HL-60 (cell line): ENCODE data around the gene COLEC12.

Source experiments
- POLR2AphosphoS5 ChIP-seq: IDR thresholded peaks from 2 replicates; pipeline ENCODE4 v1.6.1; 2012; ENCODE audit warnings: low read depth
- TF ChIP-seq, protein P1 (sequence below): IDR thresholded peaks from one replicate; pipeline ENCODE4 v1.5.1; 2011; ENCODE audit warnings: low read length, control low read depth, inconsistent platforms; ENCODE audit not compliant: insufficient read depth
- TF ChIP-seq, protein P2 (sequence below): IDR thresholded peaks from 2 replicates; pipeline ENCODE4 v1.6.1; 2012; ENCODE audit warnings: low read depth; ENCODE audit not compliant: insufficient replicate concordance

DNA sequence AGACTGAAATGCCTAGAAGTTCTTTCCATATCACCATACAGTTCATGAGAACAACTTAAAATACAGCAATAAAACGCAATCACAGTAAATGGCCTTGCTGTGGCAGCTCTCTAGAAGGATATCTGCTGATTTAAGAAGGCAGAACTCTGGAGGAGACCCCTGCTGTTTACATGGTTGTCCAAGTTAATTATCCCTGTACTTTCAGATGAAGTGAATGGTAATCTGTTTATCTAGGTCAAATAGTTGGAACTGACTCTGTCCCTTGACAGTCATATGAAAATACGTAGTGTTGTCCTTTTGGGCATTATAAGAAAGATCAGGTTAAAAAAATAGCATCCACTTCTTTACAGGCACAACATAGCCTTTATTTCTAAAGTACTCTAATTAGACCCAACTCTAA, 115.6 kb downstream of the COLEC12 start:
- TF ChIP-seq, protein P1, sequence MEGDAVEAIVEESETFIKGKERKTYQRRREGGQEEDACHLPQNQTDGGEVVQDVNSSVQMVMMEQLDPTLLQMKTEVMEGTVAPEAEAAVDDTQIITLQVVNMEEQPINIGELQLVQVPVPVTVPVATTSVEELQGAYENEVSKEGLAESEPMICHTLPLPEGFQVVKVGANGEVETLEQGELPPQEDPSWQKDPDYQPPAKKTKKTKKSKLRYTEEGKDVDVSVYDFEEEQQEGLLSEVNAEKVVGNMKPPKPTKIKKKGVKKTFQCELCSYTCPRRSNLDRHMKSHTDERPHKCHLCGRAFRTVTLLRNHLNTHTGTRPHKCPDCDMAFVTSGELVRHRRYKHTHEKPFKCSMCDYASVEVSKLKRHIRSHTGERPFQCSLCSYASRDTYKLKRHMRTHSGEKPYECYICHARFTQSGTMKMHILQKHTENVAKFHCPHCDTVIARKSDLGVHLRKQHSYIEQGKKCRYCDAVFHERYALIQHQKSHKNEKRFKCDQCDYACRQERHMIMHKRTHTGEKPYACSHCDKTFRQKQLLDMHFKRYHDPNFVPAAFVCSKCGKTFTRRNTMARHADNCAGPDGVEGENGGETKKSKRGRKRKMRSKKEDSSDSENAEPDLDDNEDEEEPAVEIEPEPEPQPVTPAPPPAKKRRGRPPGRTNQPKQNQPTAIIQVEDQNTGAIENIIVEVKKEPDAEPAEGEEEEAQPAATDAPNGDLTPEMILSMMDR, result no peak
- no peak for TF ChIP-seq POLR2AphosphoS5
- TF ChIP-seq, protein P2, sequence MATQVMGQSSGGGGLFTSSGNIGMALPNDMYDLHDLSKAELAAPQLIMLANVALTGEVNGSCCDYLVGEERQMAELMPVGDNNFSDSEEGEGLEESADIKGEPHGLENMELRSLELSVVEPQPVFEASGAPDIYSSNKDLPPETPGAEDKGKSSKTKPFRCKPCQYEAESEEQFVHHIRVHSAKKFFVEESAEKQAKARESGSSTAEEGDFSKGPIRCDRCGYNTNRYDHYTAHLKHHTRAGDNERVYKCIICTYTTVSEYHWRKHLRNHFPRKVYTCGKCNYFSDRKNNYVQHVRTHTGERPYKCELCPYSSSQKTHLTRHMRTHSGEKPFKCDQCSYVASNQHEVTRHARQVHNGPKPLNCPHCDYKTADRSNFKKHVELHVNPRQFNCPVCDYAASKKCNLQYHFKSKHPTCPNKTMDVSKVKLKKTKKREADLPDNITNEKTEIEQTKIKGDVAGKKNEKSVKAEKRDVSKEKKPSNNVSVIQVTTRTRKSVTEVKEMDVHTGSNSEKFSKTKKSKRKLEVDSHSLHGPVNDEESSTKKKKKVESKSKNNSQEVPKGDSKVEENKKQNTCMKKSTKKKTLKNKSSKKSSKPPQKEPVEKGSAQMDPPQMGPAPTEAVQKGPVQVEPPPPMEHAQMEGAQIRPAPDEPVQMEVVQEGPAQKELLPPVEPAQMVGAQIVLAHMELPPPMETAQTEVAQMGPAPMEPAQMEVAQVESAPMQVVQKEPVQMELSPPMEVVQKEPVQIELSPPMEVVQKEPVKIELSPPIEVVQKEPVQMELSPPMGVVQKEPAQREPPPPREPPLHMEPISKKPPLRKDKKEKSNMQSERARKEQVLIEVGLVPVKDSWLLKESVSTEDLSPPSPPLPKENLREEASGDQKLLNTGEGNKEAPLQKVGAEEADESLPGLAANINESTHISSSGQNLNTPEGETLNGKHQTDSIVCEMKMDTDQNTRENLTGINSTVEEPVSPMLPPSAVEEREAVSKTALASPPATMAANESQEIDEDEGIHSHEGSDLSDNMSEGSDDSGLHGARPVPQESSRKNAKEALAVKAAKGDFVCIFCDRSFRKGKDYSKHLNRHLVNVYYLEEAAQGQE, result no peak
